H9 (cell line): ENCODE results near the gene CFAP61. TPM values are rescaled to one million over a fixed set of nuclear protein-coding genes. Genes with fewer than 3 reads are reported as not detected.

Experiments used
- DNase-seq: peaks from one replicate; pipeline ENCODE4 v3.0.0-alpha.2; 2017
- H2AFZ ChIP-seq: one replicate; pipeline ENCODE4 v1.6.1; 2013; ENCODE audit warnings: mild to moderate bottlenecking, low read length, control low read depth, moderate library complexity
- H2AK5ac ChIP-seq: 2 replicates; pipeline ENCODE4 v1.6.1; 2013; ENCODE audit warnings: low read length, control low read depth, mixed read lengths; ENCODE audit not compliant: insufficient read length
- H2BK120ac ChIP-seq: one replicate; pipeline ENCODE4 v1.6.1; 2013; ENCODE audit warnings: low read depth, mild to moderate bottlenecking, low read length, control low read depth, inconsistent platforms; ENCODE audit not compliant: poor library complexity, severe bottlenecking
- H2BK12ac ChIP-seq: 2 replicates; pipeline ENCODE4 v1.6.1; 2013; ENCODE audit warnings: low read length, control low read depth, mixed read lengths, low read depth; ENCODE audit not compliant: insufficient read length
- H2BK15ac ChIP-seq: 2 replicates; pipeline ENCODE4 v1.6.1; 2013; ENCODE audit warnings: low read depth, low read length, control low read depth
- H2BK20ac ChIP-seq: one replicate; pipeline ENCODE4 v1.6.1; 2013; ENCODE audit warnings: low read depth, mild to moderate bottlenecking, low read length, control low read depth, inconsistent platforms; ENCODE audit not compliant: poor library complexity, severe bottlenecking
- H2BK5ac ChIP-seq: 2 replicates; pipeline ENCODE4 v1.6.1; 2013; ENCODE audit warnings: low read length, control low read depth, mixed read lengths; ENCODE audit not compliant: insufficient read length
- H3K14ac ChIP-seq: 2 replicates; pipeline ENCODE4 v1.6.1; 2013; ENCODE audit warnings: low read length, control low read depth; ENCODE audit not compliant: insufficient read depth
- H3K18ac ChIP-seq: 2 replicates; pipeline ENCODE4 v1.6.1; 2013; ENCODE audit warnings: low read depth, mild to moderate bottlenecking, mixed read lengths, low read length, control low read depth; ENCODE audit not compliant: insufficient read length
- H3K23ac ChIP-seq: 2 replicates; pipeline ENCODE4 v1.6.1; 2013; ENCODE audit warnings: low read length, control low read depth, mixed read lengths, low read depth; ENCODE audit not compliant: insufficient read length
- H3K23me2 ChIP-seq: 2 replicates; pipeline ENCODE4 v1.6.1; 2013; ENCODE audit warnings: low read depth, mild to moderate bottlenecking, mixed read lengths, low read length, control low read depth; ENCODE audit not compliant: insufficient read length, poor library complexity, severe bottlenecking
- H3K27ac ChIP-seq: 2 replicates; pipeline ENCODE4 v1.5.1; 2013; ENCODE audit warnings: low read length, control low read depth, mixed read lengths, low read depth; ENCODE audit not compliant: insufficient read length
- H3K27me3 ChIP-seq: 2 replicates; pipeline ENCODE4 v1.6.1; 2013; ENCODE audit warnings: low read length, control low read depth, inconsistent platforms; ENCODE audit not compliant: insufficient read depth
- H3K4ac ChIP-seq: 2 replicates; pipeline ENCODE4 v1.6.1; 2013; ENCODE audit warnings: low read depth, mild to moderate bottlenecking, control low read depth, inconsistent platforms, low read length, moderate library complexity
- H3K4me1 ChIP-seq: 2 replicates; pipeline ENCODE4 v1.6.1; 2013; ENCODE audit warnings: low read length, control low read depth, inconsistent platforms; ENCODE audit not compliant: insufficient read depth
- H3K4me2 ChIP-seq: 2 replicates; pipeline ENCODE4 v1.6.1; 2013; ENCODE audit warnings: low read length, control low read depth, mixed read lengths; ENCODE audit not compliant: insufficient read length, insufficient read depth
- H3K56ac ChIP-seq: 2 replicates; pipeline ENCODE4 v1.6.1; 2013; ENCODE audit warnings: low read depth, mild to moderate bottlenecking, mixed read lengths, low read length, control low read depth; ENCODE audit not compliant: insufficient read length
- H3K79me1 ChIP-seq: 2 replicates; pipeline ENCODE4 v1.6.1; 2013; ENCODE audit warnings: low read depth, mild to moderate bottlenecking, moderate library complexity, low read length, control low read depth, inconsistent platforms; ENCODE audit not compliant: insufficient read depth, poor library complexity, severe bottlenecking
- H3K79me2 ChIP-seq: 2 replicates; pipeline ENCODE4 v1.6.1; 2013; ENCODE audit warnings: low read length, control low read depth, inconsistent platforms; ENCODE audit not compliant: insufficient read depth
- H3K9ac ChIP-seq: 2 replicates; pipeline ENCODE4 v1.6.1; 2013; ENCODE audit warnings: low read length, control low read depth, mixed read lengths; ENCODE audit not compliant: insufficient read length; ENCODE audit errors: extremely low read depth
- H3K9me3 ChIP-seq: one replicate; pipeline ENCODE4 v1.6.1; 2013; ENCODE audit warnings: low read depth, low read length, inconsistent platforms; ENCODE audit not compliant: control insufficient read depth
- H3T11ph ChIP-seq: one replicate; pipeline ENCODE4 v1.6.1; 2013; ENCODE audit warnings: mild to moderate bottlenecking, low read length, control low read depth, inconsistent platforms
- H4K20me1 ChIP-seq: one replicate; pipeline ENCODE4 v1.6.1; 2013; ENCODE audit not compliant: control insufficient read depth, insufficient read length, insufficient read depth
- H4K5ac ChIP-seq: 2 replicates; pipeline ENCODE4 v1.6.1; 2013; ENCODE audit warnings: low read depth, mild to moderate bottlenecking, mixed read lengths, low read length, control low read depth; ENCODE audit not compliant: insufficient read length
- H4K8ac ChIP-seq: replicated peaks from 2 replicates; pipeline ENCODE4 v1.6.1; 2013; ENCODE audit warnings: low read length, control low read depth, mixed read lengths, low read depth; ENCODE audit not compliant: insufficient read length
- H4K91ac ChIP-seq: 2 replicates; pipeline ENCODE4 v1.6.1; 2013; ENCODE audit warnings: low read depth, mild to moderate bottlenecking, moderate library complexity, mixed read lengths, low read length, control low read depth; ENCODE audit not compliant: insufficient read length
- H3K27ac Mint-ChIP-seq, 3 experiments: 2 replicates in 2 of 3; 3 replicates in 1 of 3; pipeline ENCODE4 v1.8.0; 2020 to 2021; ENCODE audit warnings: mixed read lengths in 3 of 3, mild to moderate bottlenecking in 1 of 3, moderate library complexity in 1 of 3
- H3K27me3 Mint-ChIP-seq: 2 replicates; pipeline ENCODE4 v1.8.0; 2021; ENCODE audit warnings: low read depth, mild to moderate bottlenecking, moderate library complexity, mixed read lengths
- H3K36me3 Mint-ChIP-seq, 3 experiments: 2 replicates in 2 of 3; 3 replicates in 1 of 3; pipeline ENCODE4 v1.8.0; 2020 to 2021; ENCODE audit warnings: low read depth in 3 of 3, mixed read lengths in 3 of 3; ENCODE audit not compliant: insufficient read depth in 1 of 3
- H3K4me1 Mint-ChIP-seq, 2 experiments: 2 replicates each; pipeline ENCODE4 v1.8.0; 2020; ENCODE audit warnings: mixed read lengths in 2 of 2
- H3K4me3 Mint-ChIP-seq, 2 experiments: 2 replicates in 1 of 2; 3 replicates in 1 of 2; pipeline ENCODE4 v1.8.0; 2020 to 2021; ENCODE audit warnings: mild to moderate bottlenecking in 2 of 2, mixed read lengths in 2 of 2, moderate library complexity in 1 of 2
- H3K9me3 Mint-ChIP-seq, 2 experiments: 2 replicates in 1 of 2; 3 replicates in 1 of 2; pipeline ENCODE4 v1.8.0; 2020; ENCODE audit warnings: mild to moderate bottlenecking in 2 of 2, mixed read lengths in 2 of 2, moderate library complexity in 1 of 2
- WGBS: extraction: QIAGEN DNeasy Blood & Tissue Kit; methylation state at CpG from one replicate; pipeline ENCODE4 v1.1.7; 2013; ENCODE audit warnings: missing lambda C conversion rate, low lambda C conversion rate, mixed read lengths; ENCODE audit not compliant: insufficient read length; ENCODE audit errors: extremely low coverage; 5-methylcytosine and 5-hydroxymethylcytosine counted together
- total RNA-seq: library from RNA; stranded (reverse); gene quantifications from 2 replicates; pipeline ENCODE4 v1.2.1, GENCODE V29; 2021
- TF ChIP-seq, protein P1 (sequence below): fragments of 200-600 bp; sonication (generic); conservative IDR thresholded peaks from 3 replicates; pipeline ENCODE4 v1.8.0; 2021; ENCODE audit warnings: antibody characterized with exemption, mild to moderate bottlenecking

Gene CFAP61
- total RNA-seq, 1 experiment from 2014 or later: 0.44 TPM

- WGBS: no CpG with 5 or more reads among the region's 5 CpGs
- Mint-ChIP-seq H3K4me1 (no peaks in the 10 kb centered on the region), H3K27ac (no peak overlapping the region), H3K9me3 (no peaks in the 10 kb centered on the region), H3K36me3 (peaks cover 10 to 77% (median 37%) of the 10 kb centered on the region in 3 experiments; a peak in 5 of 7 replicates), H3K4me3 (no peak overlapping the region), H3K27me3 (no peaks in the 10 kb centered on the region)
- H2AK5ac ChIP-seq: no peak overlapping the region
- H2BK12ac ChIP-seq: no peak overlapping the region
- DNase-seq: no peak
- no peak overlapping the region for H2AFZ ChIP-seq
- no peak overlapping the region for H3K56ac ChIP-seq
- no peak overlapping the region for H4K5ac ChIP-seq
- H2BK5ac ChIP-seq: no peak overlapping the region
- H3K27ac ChIP-seq: no peak overlapping the region
- no peak overlapping the region for H3K14ac ChIP-seq
- H2BK20ac ChIP-seq: no peak overlapping the region
- H3K23ac ChIP-seq: no peak overlapping the region
- no peaks in the 10 kb centered on the region for H3K23me2 ChIP-seq
- H3K79me2 ChIP-seq: no peaks in the 10 kb centered on the region
- no peaks in the 10 kb centered on the region for H3K79me1 ChIP-seq
- TF ChIP-seq, protein P1, sequence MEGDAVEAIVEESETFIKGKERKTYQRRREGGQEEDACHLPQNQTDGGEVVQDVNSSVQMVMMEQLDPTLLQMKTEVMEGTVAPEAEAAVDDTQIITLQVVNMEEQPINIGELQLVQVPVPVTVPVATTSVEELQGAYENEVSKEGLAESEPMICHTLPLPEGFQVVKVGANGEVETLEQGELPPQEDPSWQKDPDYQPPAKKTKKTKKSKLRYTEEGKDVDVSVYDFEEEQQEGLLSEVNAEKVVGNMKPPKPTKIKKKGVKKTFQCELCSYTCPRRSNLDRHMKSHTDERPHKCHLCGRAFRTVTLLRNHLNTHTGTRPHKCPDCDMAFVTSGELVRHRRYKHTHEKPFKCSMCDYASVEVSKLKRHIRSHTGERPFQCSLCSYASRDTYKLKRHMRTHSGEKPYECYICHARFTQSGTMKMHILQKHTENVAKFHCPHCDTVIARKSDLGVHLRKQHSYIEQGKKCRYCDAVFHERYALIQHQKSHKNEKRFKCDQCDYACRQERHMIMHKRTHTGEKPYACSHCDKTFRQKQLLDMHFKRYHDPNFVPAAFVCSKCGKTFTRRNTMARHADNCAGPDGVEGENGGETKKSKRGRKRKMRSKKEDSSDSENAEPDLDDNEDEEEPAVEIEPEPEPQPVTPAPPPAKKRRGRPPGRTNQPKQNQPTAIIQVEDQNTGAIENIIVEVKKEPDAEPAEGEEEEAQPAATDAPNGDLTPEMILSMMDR: no peak
- H3K9me3 ChIP-seq: no peaks in the 10 kb centered on the region
- H3K27me3 ChIP-seq: no peaks in the 10 kb centered on the region
- H2BK120ac ChIP-seq: no peak overlapping the region
- H3K4ac ChIP-seq: no peak overlapping the region
- H4K20me1 ChIP-seq: no peaks in the 10 kb centered on the region
- H4K91ac ChIP-seq: no peak overlapping the region
- H4K8ac ChIP-seq: no peak overlapping the region
- no peaks in the 10 kb centered on the region for H3K4me1 ChIP-seq
- no peak overlapping the region for H3T11ph ChIP-seq
- H2BK15ac ChIP-seq: no peak overlapping the region
- H3K18ac ChIP-seq: no peak overlapping the region
- no peak overlapping the region for H3K9ac ChIP-seq
- no peak overlapping the region for H3K4me2 ChIP-seq
These were observed 20.5 kb upstream of the CFAP61 start for GRCh38 chr20:20031790-20032189.
